Neural progenitor cell (in vitro differentiated cells): ENCODE results near the gene SPATC1L.

Source experiments
- CTCF ChIP-seq: fragments of 200-600 bp; sonication (generic); IDR thresholded peaks from 2 replicates; pipeline ENCODE4 v1.5.1; 2017; ENCODE audit warnings: antibody characterized with exemption, mild to moderate bottlenecking
- EZH2 ChIP-seq: fragments of 200-600 bp; sonication (generic); IDR thresholded peaks from 2 replicates; pipeline ENCODE4 v1.6.1; 2017; ENCODE audit warnings: antibody characterized with exemption, mild to moderate bottlenecking, moderate library complexity

DNA sequence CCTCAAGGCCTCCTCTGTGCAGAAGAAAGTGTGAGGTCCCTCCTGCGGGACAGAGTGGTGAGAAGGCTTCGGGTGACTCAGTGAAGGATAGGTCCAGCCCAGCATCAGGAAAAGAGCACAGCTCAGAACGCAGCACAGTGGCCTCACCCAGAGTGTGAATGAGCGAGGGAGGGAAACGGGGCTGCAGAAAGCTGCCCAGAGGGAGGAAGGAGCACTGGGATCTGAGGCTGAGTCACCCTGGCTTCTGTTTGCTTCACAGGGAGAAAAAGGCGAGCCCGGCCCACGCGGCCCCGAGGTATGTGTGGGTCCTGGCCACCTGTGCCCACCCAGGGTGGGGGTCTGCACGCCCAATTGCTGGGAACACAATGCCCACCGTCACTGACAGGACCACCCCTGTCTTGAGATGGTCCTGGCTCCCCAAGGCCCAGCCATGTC lies 62.0 kb downstream of the SPATC1L start:
- no peak for TF ChIP-seq CTCF
- TF ChIP-seq EZH2 = no peak
